Hippocampal formation (tissue), 2 donors: ENCODE results near the gene D2HGDH.

Experiments used
- DNase-seq, 2 donors: peaks; one replicate each; lab custom pipeline; 2025; lab: John Stamatoyannopoulos, UW

D2HGDH gene

GRCh38 chr2:241734467-241735208 is at the start of gene D2HGDH:
D2HGDH (plus strand) TSS chr2:241734630; CDS start chr2:241735225, 595 bp downstream.
- peak; percentile 68 to 90 for DNase-seq

- DNase-seq: no peak
Observed at GRCh38 chr2:241686324-241686649, 48.1 kb upstream of the D2HGDH start.

DNA sequence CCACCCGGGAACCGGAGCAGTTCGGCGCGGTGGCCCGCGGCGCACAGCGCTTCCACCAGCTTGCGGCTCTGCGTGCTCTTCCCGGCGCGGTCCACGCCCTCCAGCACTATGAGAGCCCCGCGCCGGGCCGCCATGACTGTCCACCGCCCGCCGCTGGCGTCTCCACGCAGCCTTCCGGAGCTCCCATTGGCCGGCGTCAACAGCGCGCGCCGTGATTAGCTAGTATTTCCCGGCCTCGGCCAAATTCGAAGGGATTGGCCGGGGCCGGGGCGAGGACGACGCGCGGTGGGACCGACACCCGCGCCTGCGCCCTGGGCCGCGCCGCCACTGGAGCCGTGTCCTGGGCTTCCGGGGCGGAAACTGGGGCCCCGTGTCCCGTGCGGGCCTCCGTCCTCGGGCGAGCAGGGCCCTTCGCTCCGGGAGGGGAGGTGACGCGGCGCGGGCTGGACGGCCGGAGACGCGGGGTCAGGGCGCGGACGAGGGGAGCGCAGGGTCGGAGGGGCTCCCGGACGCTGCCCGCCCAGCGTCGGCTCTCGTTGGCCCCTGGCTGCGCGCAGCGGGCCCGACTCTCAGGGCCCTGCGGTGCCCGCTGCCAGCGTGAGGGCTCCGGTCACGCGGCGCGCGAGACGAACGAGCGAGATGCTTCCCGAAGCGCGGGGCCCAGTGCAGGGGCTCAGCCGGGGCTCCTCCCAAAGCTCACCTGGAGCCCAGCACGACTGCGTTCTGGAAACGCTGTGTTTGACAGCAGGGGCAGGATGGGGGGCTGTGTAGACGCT is 47.6 kb upstream of the D2HGDH start, which contains the start of gene DTYMK:
Gene DTYMK, minus strand, starts transcription at position 166 of the 776 bp plus-strand sequence. Its CDS starts 32 bp downstream, at position 134.
- peak; percentile 94 to 95 for DNase-seq

GRCh38 chr2:241689306-241689705 is 45.1 kb upstream of the D2HGDH start:
- no peak for DNase-seq

- no peak for DNase-seq
Observed at GRCh38 chr2:241690202-241690717, 44.2 kb upstream of the D2HGDH start.

DNA sequence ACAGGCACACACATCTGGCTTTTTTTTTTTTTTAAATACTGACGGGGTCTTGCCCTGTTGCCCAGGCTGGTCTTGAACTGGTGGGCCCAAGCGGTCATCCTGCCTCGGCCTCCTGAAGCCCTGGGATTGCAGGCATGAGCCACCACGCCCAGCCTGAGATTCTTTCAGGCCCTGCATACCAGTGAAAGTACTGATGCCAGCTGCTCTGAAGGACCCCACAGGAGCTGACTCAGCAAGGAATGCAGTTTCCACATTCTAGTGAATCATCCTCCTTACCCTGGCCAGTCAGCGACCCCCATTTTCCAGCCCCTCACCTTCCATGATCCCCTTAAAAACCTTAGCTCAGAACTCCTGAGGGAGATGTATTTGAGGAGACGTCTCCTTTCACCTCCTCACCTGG is 42.0 kb upstream of the D2HGDH start:
- no peak for DNase-seq

GRCh38 chr2:241695651-241696050 is 38.8 kb upstream of the D2HGDH start:
- no peak for DNase-seq

DNA sequence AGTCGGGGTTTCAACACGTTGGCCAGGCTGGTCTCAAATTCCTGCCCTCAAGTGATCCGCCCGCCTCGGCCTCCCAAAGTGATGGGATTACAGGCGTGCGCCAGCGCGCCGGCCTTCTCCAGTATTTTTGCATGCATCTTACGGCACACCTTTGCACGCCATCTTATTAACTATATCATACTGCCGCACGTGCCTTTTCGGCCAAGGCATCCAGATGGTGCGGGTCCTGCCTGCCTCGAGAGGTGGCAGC is 33.4 kb upstream of the D2HGDH start:
- DNase-seq: no peak

DNA sequence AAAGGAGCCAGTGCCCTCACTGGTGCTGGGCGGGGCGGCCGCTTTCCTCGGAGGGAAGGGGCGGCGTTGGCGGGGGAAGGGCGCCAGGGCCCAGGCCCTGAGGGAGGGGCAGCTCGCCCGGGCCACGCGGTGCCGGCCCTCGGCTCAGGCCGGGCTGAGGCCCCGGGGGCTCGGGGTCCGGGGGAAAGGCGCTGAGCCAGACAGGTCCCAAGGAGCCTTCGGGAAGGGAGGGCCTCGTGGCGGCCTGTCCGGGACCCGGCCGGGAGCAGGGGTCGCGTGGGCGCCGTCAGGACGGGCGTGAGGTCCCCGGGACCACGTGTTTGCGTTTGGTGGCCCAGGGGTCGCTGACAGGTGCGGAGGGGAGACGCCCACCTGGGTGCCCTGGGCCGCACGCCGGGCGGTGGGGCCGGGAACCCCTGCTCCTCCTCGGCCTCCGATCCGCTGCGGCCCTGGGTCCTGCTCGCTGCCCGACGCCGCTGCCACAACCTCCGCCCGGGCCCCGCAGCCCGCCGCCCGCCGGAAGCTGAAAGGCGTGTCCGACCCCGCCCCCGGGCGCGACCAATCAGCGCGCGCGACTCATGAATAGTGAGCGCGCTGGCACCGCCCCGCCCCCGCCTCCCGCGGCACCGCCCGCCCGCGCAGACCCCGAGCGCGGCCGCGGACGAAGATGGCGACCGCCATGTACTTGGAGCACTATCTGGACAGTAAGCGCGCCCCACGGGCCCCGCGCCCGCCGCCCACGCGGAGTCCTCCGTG is 32.9 kb upstream of the D2HGDH start, which contains the start of gene ING5:
Gene ING5, plus strand, starts transcription at position 641 of the 756 bp plus-strand sequence. Its CDS starts 27 bp downstream, at position 668.
- peak; percentile 87 to 88 for DNase-seq

DNA sequence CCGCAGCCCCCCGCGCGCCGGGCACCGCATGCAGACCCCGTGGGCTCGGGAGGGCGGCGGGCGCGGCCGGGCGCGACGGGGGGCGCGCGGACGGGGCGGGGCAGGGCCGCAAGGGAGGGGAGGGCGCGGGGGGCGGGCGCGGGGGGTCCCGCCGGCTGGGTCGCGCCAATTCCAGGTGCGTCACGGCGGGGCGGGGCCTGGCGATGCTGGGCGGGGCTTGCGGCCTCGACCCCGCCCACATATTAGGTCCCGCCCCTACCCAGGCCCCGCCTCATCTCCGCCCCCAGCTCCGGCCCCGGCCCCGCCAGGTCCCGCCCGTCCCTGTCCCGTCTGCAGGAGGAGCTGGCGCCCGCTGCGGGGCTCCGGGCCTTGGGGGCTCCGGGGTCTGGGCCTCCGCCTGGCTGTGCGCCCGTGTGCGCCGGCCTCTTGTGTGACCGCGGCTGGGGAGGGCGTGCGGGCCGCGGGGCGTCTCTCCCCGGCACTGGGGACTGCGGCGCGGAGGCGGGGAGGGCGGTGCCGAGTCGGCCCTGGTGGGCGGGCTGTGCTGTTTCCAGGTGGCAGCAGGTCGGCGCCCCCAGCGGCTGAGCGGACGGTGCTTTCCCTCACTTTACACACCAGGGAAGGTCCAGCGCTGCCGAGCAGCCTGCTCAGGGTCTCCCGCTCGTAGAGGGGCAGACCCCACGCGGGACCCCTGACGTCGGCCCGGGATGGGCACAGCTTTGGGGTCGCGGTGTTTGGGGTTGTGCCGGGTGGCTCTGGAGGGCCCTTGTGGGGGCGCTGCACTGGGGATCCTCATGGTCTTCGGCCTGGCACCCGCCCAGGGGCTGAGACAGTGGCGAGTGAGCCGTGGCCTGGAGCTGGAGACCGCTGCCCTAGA is 32.0 kb upstream of the D2HGDH start:
- peak; percentile 74 to 89 for DNase-seq

GRCh38 chr2:241703032-241703604 is 31.3 kb upstream of the D2HGDH start:
- peak in 1 of 2 donors; percentile 20 for DNase-seq

GRCh38 chr2:241706537-241706936 is 27.9 kb upstream of the D2HGDH start:
- no peak for DNase-seq

DNA sequence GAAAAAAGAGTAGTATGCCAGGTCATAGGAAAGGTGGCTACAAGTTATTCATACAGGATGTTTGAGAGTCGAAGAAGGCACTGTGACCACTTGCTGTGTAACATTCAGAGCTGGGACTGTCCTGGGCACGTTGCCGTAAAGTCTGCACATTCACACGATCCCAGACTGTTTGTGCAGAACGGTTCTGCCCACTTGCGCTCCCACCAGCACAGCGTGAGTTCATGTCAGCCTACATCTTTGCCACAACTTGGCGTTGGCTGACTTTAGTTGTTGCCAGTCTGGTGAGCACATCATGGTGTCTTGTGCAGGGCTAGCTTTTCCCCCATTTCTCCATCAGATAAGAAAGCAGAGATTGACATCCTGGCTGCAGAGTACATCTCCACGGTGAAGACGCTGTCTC is 25.6 kb upstream of the D2HGDH start:
- no peak for DNase-seq

- no peak for DNase-seq
Observed at GRCh38 chr2:241719093-241719492, 15.3 kb upstream of the D2HGDH start.

DNA sequence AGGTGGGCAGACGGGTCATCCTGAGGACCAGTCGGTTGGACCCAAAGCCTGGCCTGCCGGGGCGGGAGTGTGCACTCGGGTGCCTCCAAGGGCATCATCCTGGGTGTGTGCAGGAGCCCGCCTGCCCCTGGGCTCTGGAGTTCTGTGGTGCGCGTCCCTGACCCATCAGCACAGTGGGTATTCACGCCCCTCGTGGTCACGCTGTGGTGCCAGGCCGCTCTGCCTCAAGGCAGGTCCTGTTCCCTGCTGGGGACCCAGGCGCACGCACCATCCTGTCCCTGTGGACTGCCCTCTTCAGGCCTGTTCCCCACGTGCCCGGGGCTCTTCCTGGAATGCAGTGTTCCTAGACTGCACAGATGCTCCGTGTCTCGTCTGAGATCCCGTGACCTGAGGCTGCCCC is 14.3 kb upstream of the D2HGDH start:
- DNase-seq: no peak

- DNase-seq: no peak
Observed at GRCh38 chr2:241720560-241720959, 13.9 kb upstream of the D2HGDH start.

DNA sequence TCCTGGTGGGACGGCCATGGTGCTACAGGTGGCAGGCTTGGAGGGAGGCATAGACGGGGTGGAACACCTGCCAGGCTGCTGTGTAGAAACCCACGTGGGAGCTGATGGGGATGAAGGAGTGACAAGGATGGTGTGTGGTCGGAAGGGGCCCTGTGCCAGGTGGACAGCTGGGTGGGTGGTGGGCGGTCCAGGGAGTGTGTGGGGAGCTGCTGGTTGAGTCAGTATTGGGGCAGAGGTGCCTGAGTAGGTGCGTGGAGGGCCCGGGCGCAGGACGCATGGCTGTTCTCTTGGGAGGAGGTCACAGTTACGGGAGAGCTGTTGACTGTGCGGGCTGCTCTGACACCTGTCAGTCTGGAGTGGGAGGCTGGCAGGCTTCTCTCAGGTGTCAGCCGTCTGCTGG is 12.6 kb upstream of the D2HGDH start:
- no peak for DNase-seq

DNA sequence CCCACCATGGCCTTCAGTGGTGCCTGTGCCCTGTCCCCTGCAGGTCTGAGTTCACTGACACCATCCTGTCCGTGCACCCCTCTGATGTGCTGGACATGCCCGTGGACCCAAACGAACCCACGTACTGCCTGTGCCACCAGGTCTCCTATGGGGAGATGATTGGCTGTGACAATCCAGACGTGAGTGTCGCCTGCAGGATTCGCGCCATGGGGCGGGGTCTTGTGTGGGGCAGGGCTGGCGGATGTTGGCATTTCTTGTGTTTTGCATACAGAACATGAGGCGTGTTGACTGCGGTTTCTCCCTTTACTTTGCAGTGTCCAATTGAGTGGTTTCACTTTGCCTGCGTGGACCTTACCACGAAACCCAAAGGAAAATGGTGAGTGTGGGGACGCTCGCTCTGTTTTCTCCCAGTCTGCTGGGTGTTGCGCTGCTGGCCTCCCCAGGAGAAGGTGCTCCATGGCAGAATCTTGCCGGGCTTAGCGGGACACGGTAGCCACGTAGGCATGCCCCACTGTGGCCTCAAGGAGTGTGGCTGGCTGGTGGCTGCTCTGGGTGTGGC is 11.5 kb upstream of the D2HGDH start:
- DNase-seq: no peak

GRCh38 chr2:241724259-241724974 is 10.0 kb upstream of the D2HGDH start:
- no peak for DNase-seq
